NCI-H345 treated with DMSO at 0.1 percent for 48 hours (cell line): Measurements from ENCODE around the gene BCAM.
"Not testable (repeated sequence)": the region's sequence is repeated elsewhere in the genome, so short reads cannot be mapped to it uniquely, and the experiment has no call there.

Experiments used
- DNase-seq: peaks from one replicate; lab custom pipeline; 2025; ENCODE audit not compliant: unreplicated experiment; lab: John Stamatoyannopoulos, UW

The BCAM gene

DNA sequence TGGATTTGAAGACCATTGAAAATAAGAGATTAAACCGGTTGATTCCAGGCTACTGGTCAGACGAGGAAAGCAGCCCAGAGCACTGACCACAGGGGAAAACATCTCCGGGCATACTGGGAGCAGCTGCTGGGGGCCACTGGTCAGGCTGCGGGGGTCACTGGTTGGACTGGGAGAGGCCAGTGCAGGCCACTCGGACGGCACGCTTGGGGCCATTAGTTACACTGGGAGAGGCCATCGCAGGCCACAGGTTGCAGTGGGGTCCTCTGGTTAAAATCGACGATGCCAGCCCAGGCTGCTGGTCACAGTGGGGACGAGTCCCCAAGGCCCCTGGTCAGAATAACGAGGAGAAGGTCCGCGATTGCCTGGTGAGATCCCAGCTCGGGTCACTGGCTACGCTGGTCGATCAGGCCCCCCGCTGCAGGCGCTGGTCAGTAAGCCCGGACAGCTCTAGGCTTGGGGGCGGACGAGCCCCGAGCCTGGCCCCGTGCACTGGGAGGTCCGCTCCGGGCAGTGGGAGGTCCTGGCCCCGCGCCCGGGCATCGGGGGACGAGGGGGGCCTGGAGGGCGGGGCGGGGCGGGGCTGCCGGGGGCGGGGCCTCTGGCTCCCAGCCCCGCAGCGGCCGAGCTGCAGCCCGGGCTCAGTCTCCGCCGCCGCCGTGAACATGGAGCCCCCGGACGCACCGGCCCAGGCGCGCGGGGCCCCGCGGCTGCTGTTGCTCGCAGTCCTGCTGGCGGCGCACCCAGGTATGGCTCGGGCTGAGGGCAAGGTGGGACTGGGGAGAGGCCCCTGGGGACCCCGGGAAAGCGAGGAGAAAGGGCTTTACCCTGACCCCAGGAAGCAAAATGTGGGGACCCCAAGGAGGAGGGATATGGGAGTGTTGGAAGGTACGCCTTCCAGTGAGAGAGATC, at the start of gene BCAM:
Gene BCAM, plus strand, starts transcription at position 641 of the 909 bp plus-strand sequence. Its CDS starts 22 bp downstream, at position 663.
- DNase-seq = peak; percentile 1

DNA sequence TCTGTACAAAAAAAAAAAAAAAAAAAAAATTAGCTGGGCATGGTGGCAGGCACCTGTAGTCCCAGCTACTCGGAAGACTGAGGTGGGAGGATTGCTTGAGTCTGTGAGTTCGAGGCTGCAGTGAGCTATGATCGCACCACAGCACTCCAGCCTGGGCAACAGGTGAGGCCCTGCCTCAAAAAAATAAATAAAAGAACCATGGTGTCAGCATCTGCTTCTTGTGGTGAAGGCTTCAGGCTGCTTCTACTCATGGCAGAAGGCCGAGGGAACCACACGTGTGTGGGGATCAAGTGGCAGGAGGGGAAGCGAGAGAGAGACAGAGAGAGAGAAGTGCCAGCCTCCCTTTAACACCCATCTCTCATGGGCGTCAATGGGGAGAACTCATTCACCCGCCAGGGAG, 46.9 kb upstream of the BCAM start:
- DNase-seq = no peak

DNA sequence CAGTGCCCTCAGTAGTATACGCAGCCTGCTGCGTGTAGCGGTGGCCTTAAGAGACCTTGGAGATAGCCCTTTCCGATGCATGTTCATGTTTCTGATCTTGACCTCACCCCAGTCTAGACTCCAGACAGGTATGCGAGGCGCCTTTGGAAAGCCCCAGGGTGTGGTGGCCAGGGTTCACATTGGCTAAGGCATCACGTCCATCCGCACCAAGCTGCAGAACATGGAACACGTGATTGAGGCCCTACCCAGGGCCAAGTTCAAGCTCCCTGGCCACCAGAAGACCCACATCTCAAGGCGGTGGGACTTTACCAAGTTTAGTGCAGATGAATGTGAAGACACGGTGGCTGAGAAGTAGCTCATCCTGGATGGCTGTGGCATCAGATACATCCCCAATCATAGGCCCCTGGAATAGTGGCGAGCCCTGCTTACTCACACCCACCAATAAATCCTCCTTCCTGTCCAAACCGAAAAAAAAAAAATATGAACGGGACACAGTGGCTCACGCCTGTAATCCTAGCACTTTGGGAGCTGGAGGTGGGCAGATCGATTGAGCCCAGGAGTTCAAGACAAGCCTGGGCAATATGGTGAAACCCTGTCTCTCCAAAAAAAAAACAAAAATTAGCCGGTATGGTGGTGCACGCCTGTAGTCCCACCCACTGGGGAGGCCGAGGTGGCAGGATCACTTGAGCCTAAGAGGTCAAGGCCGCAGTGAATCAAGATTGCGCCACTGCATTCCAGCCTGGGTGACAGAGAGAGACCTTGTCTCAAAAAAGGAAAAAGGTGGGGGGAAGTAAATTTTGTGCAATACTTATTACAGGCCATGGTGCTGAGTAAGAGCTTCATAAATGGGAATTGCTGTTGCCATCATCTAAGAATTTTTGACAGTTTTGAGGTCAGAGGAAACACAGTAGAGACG, 43.6 kb upstream of the BCAM start:
- no peak for DNase-seq

DNA sequence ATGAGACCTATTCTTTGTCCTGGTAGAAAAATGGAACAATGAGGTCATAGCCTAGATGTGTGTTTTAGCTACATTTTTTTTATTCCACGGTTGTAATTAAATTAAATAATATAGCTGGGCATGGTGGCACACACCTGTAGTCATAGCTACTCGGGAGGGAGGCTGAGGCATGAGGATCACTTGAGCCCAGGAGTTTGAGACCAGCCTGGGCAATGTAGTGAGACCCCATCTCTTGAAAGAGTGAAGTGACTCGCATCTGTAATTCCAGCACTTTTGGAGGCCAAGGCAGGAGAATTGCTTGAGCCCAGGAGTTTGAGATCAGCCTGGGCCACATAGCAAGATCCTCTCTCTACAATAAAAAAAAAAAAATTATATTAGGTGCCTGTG, 43.0 kb upstream of the BCAM start:
- no peak for DNase-seq

DNA sequence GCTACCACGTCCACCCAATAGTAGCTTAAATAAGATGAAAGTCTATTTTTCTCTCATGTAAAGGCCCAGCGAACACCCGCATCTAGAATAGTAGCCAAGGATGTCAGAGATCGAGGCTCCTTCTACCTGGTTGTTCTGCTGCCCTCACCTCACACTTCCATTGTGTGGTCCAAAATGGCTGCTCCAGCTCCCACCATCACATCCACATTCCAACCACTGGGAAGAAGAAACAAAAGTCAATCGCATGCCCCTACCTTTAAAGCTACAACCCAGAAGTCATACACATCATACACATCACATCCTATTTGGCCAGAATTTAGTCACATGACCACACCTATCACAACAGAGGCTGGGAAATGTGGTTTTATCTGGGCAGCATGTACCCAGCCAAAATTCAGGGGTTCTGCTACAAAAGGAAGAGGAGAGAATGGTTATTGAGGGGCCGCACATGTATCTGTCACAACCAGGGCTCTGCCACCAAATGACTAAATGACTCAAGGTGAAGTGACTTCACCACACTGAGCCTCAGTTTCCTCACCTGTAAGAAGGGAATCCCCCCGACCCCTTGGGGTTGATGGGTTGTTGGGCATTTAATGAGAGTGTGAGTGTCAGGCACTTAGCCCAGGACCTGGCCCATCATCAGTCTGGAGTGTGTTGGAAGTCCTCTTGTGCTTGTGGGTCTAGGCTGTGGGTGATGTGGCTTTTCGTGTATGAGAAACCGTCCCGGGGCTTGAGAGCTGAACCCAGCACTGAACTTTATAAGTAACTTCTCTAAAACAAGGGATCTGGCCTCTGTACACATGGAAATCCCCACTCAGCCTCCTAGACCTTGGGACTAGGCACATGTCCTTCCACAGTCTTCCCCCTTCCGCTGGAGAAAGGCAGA, 41.4 kb upstream of the BCAM start:
- DNase-seq = no peak

DNA sequence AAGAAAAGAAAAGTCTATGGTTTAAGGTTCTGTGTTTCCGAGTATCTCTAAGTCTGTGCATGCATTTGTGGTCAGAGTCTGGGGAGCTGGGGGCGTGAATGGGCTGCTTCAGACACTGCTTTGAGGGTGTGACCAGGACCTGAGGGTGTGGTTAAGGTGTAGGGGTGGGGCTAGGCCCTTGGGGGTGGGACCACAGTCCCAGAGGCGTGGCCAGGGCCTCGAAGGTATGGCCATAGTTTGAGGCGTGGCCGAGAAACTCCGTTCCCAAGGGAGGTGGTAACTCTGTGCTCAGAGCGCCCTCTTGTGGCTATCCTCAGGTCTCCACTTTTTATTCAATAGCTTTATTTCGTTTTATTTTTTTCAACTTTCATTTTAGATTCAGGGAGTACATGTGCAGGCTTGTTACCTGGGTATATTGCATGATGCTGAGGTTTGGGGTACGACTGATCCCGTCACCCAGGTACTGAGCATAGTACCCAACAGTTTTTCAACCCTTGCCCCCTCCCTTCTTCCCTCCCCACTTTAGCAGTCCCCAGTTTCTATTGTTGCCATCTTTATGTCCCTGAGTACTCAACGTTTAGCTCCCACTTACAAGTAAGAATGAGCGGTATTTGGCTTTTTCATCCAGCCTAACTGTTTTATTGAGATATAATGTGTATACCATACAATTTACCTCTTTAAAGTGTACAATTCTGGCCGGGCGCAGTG, 38.2 kb upstream of the BCAM start:
- peak; percentile 64 for DNase-seq

GRCh38 chr19:44772144-44772543, 36.8 kb upstream of the BCAM start:
- DNase-seq = not testable (repeated sequence)

- no peak for DNase-seq
These were observed 35.9 kb upstream of the BCAM start for GRCh38 chr19:44772959-44773358.

DNA sequence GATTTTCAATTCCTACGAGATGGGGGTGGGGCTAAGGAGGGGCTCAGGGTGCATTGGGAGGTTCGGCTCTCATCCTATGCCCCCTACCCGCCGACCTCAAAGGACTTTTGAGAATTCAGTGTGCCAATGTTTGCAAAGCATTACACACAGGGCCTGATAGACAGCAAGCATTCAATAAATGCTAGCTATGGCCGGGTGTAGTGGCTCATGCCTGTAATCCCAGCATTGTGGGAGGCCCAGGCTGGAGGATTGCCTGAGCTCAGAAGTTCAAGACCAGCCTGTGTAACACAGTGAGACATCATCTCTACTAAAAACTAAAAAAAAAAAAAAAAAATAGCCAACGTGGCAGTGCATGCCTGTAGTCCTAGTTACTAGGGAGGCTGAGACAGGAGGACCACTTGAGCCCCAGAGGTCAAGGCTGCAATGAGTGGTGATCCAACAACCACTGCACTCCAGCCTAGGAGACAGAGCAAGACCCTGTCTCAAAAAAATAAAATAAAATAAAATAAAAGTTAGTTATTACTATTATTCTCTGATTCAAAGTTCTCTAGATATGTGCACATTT, 33.1 kb upstream of the BCAM start:
- no peak for DNase-seq

GRCh38 chr19:44776402-44777096, 32.4 kb upstream of the BCAM start:
- DNase-seq = no peak

DNA sequence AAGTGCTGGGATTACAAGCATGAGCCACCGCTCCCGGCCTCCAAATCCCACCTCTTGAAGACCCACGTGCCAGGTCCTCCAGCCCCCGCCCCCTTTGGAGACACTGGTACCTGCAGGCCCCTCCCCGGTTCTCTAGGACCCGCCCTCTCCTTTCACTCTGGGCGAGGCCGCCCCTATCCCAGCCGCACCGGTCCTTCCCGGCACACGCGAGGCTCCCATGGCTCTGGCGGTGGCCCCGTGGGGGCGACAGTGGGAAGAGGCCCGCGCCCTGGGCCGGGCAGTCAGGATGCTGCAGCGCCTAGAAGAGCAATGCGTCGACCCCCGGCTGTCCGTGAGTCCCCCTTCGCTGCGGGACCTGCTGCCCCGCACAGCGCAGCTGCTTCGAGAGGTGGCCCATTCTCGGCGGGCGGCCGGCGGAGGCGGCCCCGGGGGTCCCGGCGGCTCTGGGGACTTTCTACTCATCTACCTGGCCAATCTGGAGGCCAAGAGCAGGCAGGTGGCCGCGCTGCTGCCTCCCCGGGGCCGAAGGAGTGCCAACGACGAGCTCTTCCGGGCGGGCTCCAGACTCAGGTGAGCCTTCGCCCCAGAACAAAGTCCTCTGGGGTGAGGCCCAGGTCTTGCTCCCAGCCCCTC, 31.1 kb upstream of the BCAM start, which contains the start of gene CBLC:
Gene CBLC, plus strand, starts transcription at position 176 of the 633 bp plus-strand sequence. Its CDS starts 42 bp downstream, at position 218.
- no peak for DNase-seq

- DNase-seq = no peak
These were observed 29.8 kb upstream of the BCAM start for GRCh38 chr19:44779150-44779549.

DNA sequence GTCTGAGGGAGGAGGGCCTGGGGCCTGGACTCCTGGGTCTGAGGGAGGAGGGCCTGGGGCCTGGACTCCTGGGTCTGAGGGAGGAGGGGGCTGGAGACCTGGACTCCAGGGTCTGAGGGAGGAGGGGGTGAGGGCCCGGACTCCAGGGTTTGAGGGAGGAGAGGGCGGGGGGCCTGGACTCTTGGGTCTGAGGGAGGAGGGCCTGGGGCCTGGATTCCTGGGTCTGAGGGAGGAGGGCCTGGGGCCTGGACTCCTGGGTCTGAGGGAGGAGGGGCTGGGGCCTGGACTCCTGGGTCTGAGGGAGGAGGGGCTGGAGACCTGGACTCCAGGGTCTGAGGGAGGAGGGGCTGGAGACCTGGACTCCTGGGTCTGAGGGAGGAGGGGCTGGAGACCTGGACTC, 27.2 kb upstream of the BCAM start:
- DNase-seq = not testable (repeated sequence)

GRCh38 chr19:44782729-44783128, 26.2 kb upstream of the BCAM start:
- DNase-seq = no peak

- no peak for DNase-seq
These were observed 25.4 kb upstream of the BCAM start for GRCh38 chr19:44783545-44783944.

DNA sequence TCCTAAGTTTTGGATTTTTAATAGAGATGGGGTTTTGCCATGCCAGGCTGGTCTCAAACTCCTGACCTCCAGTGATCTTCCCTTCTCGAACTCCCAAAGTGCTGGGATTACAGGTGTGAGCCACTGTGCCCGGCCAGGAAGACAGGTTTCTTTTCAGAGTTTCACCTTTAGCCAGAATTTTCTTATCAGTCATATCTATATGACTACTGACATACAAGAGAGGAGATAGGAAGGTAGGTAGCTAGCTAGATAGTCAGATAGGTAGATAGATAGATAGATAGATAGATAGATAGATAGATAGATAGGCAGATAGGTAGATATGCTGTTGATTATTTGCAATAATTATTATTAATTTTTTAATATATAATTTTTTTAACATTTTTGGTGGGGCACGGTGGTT, 23.6 kb upstream of the BCAM start:
- DNase-seq = no peak

GRCh38 chr19:44785993-44786392, 22.9 kb upstream of the BCAM start:
- no peak for DNase-seq

DNA sequence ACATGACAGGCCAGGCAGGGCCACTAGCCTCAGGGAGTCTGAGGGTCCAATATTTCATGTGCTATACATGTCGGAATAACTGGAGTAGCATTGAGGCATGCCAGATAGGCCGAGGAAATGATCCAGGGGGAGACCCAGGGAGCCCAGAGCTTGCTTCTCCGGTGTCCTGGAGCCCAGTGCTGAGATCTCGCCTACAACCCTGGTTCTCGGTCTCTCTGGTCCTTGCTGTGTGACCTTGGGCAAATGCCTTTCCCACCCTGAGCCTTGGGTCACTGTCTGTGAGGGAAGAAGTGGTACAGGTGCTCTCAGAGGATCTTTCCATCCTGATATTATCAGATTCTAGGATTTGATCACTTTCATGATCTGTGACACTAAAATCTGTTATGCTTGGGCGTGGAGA, 19.9 kb upstream of the BCAM start:
- DNase-seq = no peak
